ENCODE measurements around the gene EFCAB10.

Gene EFCAB10

GRCh38 chr7:105578496-105578895, 2.8 kb downstream of the EFCAB10 start:
- Histone ChIP-seq H3K4me1 (ENCODE audit: control insufficient read depth, insufficient read depth, low read length, poor library complexity, severe bottlenecking) (no peaks in the 10 kb centered on the region), H3K27ac (ENCODE audit: low read depth, low read length, severe bottlenecking) (no peak overlapping the region), H3K36me3 (ENCODE audit: control insufficient read depth, insufficient read depth, low read length) (no peaks in the 10 kb centered on the region), H3K4me3 (ENCODE audit: extremely low read depth, insufficient read depth, low read length, poor library complexity, severe bottlenecking) (no peak overlapping the region), H3K9me3 (ENCODE audit: control insufficient read depth, low read length) (peaks cover 11% of the 10 kb centered on the region)

- peaks cover 2% of the 10 kb centered on the region for H3K9me3 ChIP-seq (ENCODE audit: control insufficient read depth, low read length)
- peaks cover 2% of the 10 kb centered on the region for H3K36me3 ChIP-seq (ENCODE audit: control insufficient read depth, insufficient read depth, low read length)
- H3K4me1 ChIP-seq (ENCODE audit: control insufficient read depth, insufficient read depth, low read length, poor library complexity, severe bottlenecking): no peaks in the 10 kb centered on the region
- H3K27ac ChIP-seq (ENCODE audit: low read depth, low read length, severe bottlenecking): no peak overlapping the region
- 91 to 100% methylated on average over 1 of the region's 1 CpG for WGBS, 2 experiments (ENCODE audit: insufficient coverage in 2 of 2)
- H3K4me3 ChIP-seq (ENCODE audit: extremely low read depth, insufficient read depth, low read length, poor library complexity, severe bottlenecking): no peak overlapping the region
These were observed 4.0 kb downstream of the EFCAB10 start for GRCh38 chr7:105577251-105577650.

GRCh38 chr7:105571891-105572290, 9.4 kb downstream of the EFCAB10 start:
- H3K4me3 ChIP-seq (ENCODE audit: extremely low read depth, insufficient read depth, low read length, poor library complexity, severe bottlenecking): no peak overlapping the region
- H3K4me1 ChIP-seq (ENCODE audit: control insufficient read depth, insufficient read depth, low read length, poor library complexity, severe bottlenecking): no peaks in the 10 kb centered on the region
- no peak overlapping the region for H3K27ac ChIP-seq (ENCODE audit: low read depth, low read length, severe bottlenecking)
- no CpG with 5 or more reads among the region's 2 CpGs for WGBS, 2 experiments (ENCODE audit: insufficient coverage in 2 of 2)
- no peaks in the 10 kb centered on the region for H3K9me3 ChIP-seq (ENCODE audit: control insufficient read depth, low read length)
- H3K36me3 ChIP-seq (ENCODE audit: control insufficient read depth, insufficient read depth, low read length): peaks cover 31% of the 10 kb centered on the region

- H3K36me3 ChIP-seq (ENCODE audit: control insufficient read depth, insufficient read depth, low read length): peaks cover 62% of the 10 kb centered on the region
- WGBS, 2 experiments (ENCODE audit: insufficient coverage in 2 of 2): 89 to 92% methylated on average over 1 of the region's 3 CpGs
These were observed 13.5 kb downstream of the EFCAB10 start for GRCh38 chr7:105567821-105568220.

GRCh38 chr7:105567024-105567423, 14.3 kb downstream of the EFCAB10 start:
- no peak overlapping the region for H3K4me3 ChIP-seq (ENCODE audit: extremely low read depth, insufficient read depth, low read length, poor library complexity, severe bottlenecking)
- WGBS, 2 experiments (ENCODE audit: insufficient coverage in 2 of 2): 100% methylated on average over 2 of the region's 2 CpGs; no CpG with 5 or more reads in 1 of the 2 experiments
- no peaks in the 10 kb centered on the region for H3K9me3 ChIP-seq (ENCODE audit: control insufficient read depth, low read length)
- H3K27ac ChIP-seq (ENCODE audit: low read depth, low read length, severe bottlenecking): no peak overlapping the region
- peaks cover 66% of the 10 kb centered on the region for H3K36me3 ChIP-seq (ENCODE audit: control insufficient read depth, insufficient read depth, low read length)
- no peaks in the 10 kb centered on the region for H3K4me1 ChIP-seq (ENCODE audit: control insufficient read depth, insufficient read depth, low read length, poor library complexity, severe bottlenecking)

More at GRCh38 chr7:105567821-105568220, 13.5 kb downstream of the EFCAB10 start:
- Histone ChIP-seq H3K9me3 (ENCODE audit: control insufficient read depth, low read length) (no peaks in the 10 kb centered on the region), H3K4me3 (ENCODE audit: extremely low read depth, insufficient read depth, low read length, poor library complexity, severe bottlenecking) (no peak overlapping the region), H3K27ac (ENCODE audit: low read depth, low read length, severe bottlenecking) (no peak overlapping the region), H3K4me1 (ENCODE audit: control insufficient read depth, insufficient read depth, low read length, poor library complexity, severe bottlenecking) (no peaks in the 10 kb centered on the region)

GRCh38 chr7:105565190-105565589, 16.1 kb downstream of the EFCAB10 start:
- H3K4me3 ChIP-seq (ENCODE audit: extremely low read depth, insufficient read depth, low read length, poor library complexity, severe bottlenecking): no peak overlapping the region
- no peaks in the 10 kb centered on the region for H3K9me3 ChIP-seq (ENCODE audit: control insufficient read depth, low read length)
- 94 to 100% methylated on average over 4 of the region's 4 CpGs for WGBS, 2 experiments (ENCODE audit: insufficient coverage in 2 of 2)
- peaks cover 69% of the 10 kb centered on the region for H3K36me3 ChIP-seq (ENCODE audit: control insufficient read depth, insufficient read depth, low read length)
- H3K4me1 ChIP-seq (ENCODE audit: control insufficient read depth, insufficient read depth, low read length, poor library complexity, severe bottlenecking): no peaks in the 10 kb centered on the region
- no peak overlapping the region for H3K27ac ChIP-seq (ENCODE audit: low read depth, low read length, severe bottlenecking)

- Histone ChIP-seq H3K27ac (ENCODE audit: low read depth, low read length, severe bottlenecking) (no peak overlapping the region), H3K4me3 (ENCODE audit: extremely low read depth, insufficient read depth, low read length, poor library complexity, severe bottlenecking) (no peak overlapping the region), H3K9me3 (ENCODE audit: control insufficient read depth, low read length) (no peaks in the 10 kb centered on the region), H3K4me1 (ENCODE audit: control insufficient read depth, insufficient read depth, low read length, poor library complexity, severe bottlenecking) (no peaks in the 10 kb centered on the region), H3K36me3 (ENCODE audit: control insufficient read depth, insufficient read depth, low read length) (peaks cover 76% of the 10 kb centered on the region)
- WGBS, 2 experiments (ENCODE audit: insufficient coverage in 2 of 2): 75 to 93% methylated on average over 1 of the region's 1 CpG
These were observed 21.4 kb downstream of the EFCAB10 start for GRCh38 chr7:105559926-105560325.

- H3K36me3 ChIP-seq (ENCODE audit: control insufficient read depth, insufficient read depth, low read length): peaks cover 89% of the 10 kb centered on the region
- no peak overlapping the region for H3K27ac ChIP-seq (ENCODE audit: low read depth, low read length, severe bottlenecking)
- H3K4me1 ChIP-seq (ENCODE audit: control insufficient read depth, insufficient read depth, low read length, poor library complexity, severe bottlenecking): peaks cover 3% of the 10 kb centered on the region
- H3K4me3 ChIP-seq (ENCODE audit: extremely low read depth, insufficient read depth, low read length, poor library complexity, severe bottlenecking): no peak overlapping the region
- H3K9me3 ChIP-seq (ENCODE audit: control insufficient read depth, low read length): no peaks in the 10 kb centered on the region
- WGBS, 2 experiments (ENCODE audit: insufficient coverage in 2 of 2): 88 to 100% methylated on average over 1 of the region's 2 CpGs
These were observed 43.0 kb downstream of the EFCAB10 start for GRCh38 chr7:105538339-105538738.

- Histone ChIP-seq H3K4me3 (ENCODE audit: extremely low read depth, insufficient read depth, low read length, poor library complexity, severe bottlenecking) (peak overlapping the region; percentile 98), H3K4me1 (ENCODE audit: control insufficient read depth, insufficient read depth, low read length, poor library complexity, severe bottlenecking) (peaks cover 7% of the 10 kb centered on the region), H3K9me3 (ENCODE audit: control insufficient read depth, low read length) (no peaks in the 10 kb centered on the region), H3K27ac (ENCODE audit: low read depth, low read length, severe bottlenecking) (no peak overlapping the region), H3K36me3 (ENCODE audit: control insufficient read depth, insufficient read depth, low read length) (peaks cover 41% of the 10 kb centered on the region)
- 42 to 64% methylated on average over 3 to 7 of the region's 12 CpGs for WGBS, 2 experiments (ENCODE audit: insufficient coverage in 2 of 2)
These were observed 48.4 kb downstream of the EFCAB10 start for GRCh38 chr7:105532709-105533460.

GRCh38 chr7:105531792-105532671, 49.3 kb downstream of the EFCAB10 start, which contains the start of gene RINT1:
Gene RINT1 (plus strand): TSS chr7:105532201. CDS start chr7:105532316, 115 bp downstream.
- H3K4me3 ChIP-seq (ENCODE audit: extremely low read depth, insufficient read depth, low read length, poor library complexity, severe bottlenecking): peak within 1 kb of the TSS; percentile 98
- H3K9me3 ChIP-seq (ENCODE audit: control insufficient read depth, low read length): no peaks in the 10 kb centered on the region
- peaks cover 7% of the 10 kb centered on the region for H3K4me1 ChIP-seq (ENCODE audit: control insufficient read depth, insufficient read depth, low read length, poor library complexity, severe bottlenecking)
- peaks cover 33% of the 10 kb centered on the region for H3K36me3 ChIP-seq (ENCODE audit: control insufficient read depth, insufficient read depth, low read length)
- H3K27ac ChIP-seq (ENCODE audit: low read depth, low read length, severe bottlenecking): peak within 1 kb of the TSS; percentile 84
- WGBS, 2 experiments (ENCODE audit: insufficient coverage in 2 of 2): 0 to 3% methylated on average over 23 to 37 of the region's 42 CpGs
